GM19099 (cell line): ENCODE data around the gene BRPF1.

Source experiments
- POLR2A ChIP-seq: IDR thresholded peaks from 3 replicates; pipeline ENCODE4 v1.6.1; 2011; ENCODE audit warnings: low read depth; ENCODE audit not compliant: insufficient read length; ENCODE audit errors: extremely low read depth

Gene BRPF1

GRCh38 chr3:9696480-9697220 lies 34.9 kb upstream of the BRPF1 start:
- no peak for TF ChIP-seq POLR2A

- no peak for TF ChIP-seq POLR2A
These were observed 33.6 kb upstream of the BRPF1 start for GRCh38 chr3:9697892-9698291.

- TF ChIP-seq POLR2A: no peak
These were observed 33.2 kb upstream of the BRPF1 start for GRCh38 chr3:9698293-9698692.

- no peak for TF ChIP-seq POLR2A
These were observed 31.0 kb upstream of the BRPF1 start for GRCh38 chr3:9700536-9700935.

- no peak for TF ChIP-seq POLR2A
These were observed 30.5 kb upstream of the BRPF1 start for GRCh38 chr3:9701006-9701405.

GRCh38 chr3:9701711-9702110 lies 29.8 kb upstream of the BRPF1 start:
- TF ChIP-seq POLR2A: no peak

GRCh38 chr3:9703240-9703639 lies 28.3 kb upstream of the BRPF1 start:
- no peak for TF ChIP-seq POLR2A

GRCh38 chr3:9703736-9704346 lies 27.7 kb upstream of the BRPF1 start, which contains the start of gene CPNE9:
Gene CPNE9 (plus strand): TSS chr3:9703833. CDS start chr3:9703997, 164 bp downstream.
- TF ChIP-seq POLR2A: no peak

GRCh38 chr3:9704347-9705322 lies 26.9 kb upstream of the BRPF1 start:
- no peak for TF ChIP-seq POLR2A

- no peak for TF ChIP-seq POLR2A
These were observed 21.3 kb upstream of the BRPF1 start for GRCh38 chr3:9710174-9710739.

- TF ChIP-seq POLR2A: no peak
These were observed 19.1 kb upstream of the BRPF1 start for GRCh38 chr3:9712415-9712814.

GRCh38 chr3:9713142-9713541 lies 18.4 kb upstream of the BRPF1 start:
- no peak for TF ChIP-seq POLR2A

GRCh38 chr3:9715136-9715535 lies 16.4 kb upstream of the BRPF1 start:
- TF ChIP-seq POLR2A: no peak

GRCh38 chr3:9715764-9716437 lies 15.6 kb upstream of the BRPF1 start:
- no peak for TF ChIP-seq POLR2A
